GM12878 (cell line): ENCODE measurements around the gene RPL7A. TPM values are rescaled to one million over a fixed set of nuclear protein-coding genes. Genes with fewer than 3 reads are reported as not detected.

Source experiments
- ATF2 ChIP-seq: IDR thresholded peaks from 2 replicates; pipeline ENCODE4 v1.6.1; 2012; ENCODE audit warnings: low read length, inconsistent platforms
- EGR1 ChIP-seq, 2 experiments: IDR thresholded peaks; 1 replicate in 1 of 2; 2 replicates in 1 of 2; pipeline ENCODE4 v1.6.1; 2011 to 2012; ENCODE audit warnings: low read depth in 2 of 2, low read length in 2 of 2, borderline replicate concordance in 1 of 2, mild to moderate bottlenecking in 1 of 2, moderate library complexity in 1 of 2
- HSF1 ChIP-seq: fragments of 150-350 bp; IDR thresholded peaks from 2 replicates; pipeline ENCODE4 v1.6.1; 2014; ENCODE audit warnings: mild to moderate bottlenecking, low read depth, low read length
- NKRF ChIP-seq: fragments of 450-650 bp; conservative IDR thresholded peaks from 2 replicates; pipeline ENCODE4 v1.6.1; 2017; ENCODE audit warnings: mild to moderate bottlenecking, moderate library complexity
- PML ChIP-seq: IDR thresholded peaks from 2 replicates; pipeline ENCODE4 v1.6.1; 2012; ENCODE audit warnings: low read length, inconsistent platforms
- REST ChIP-seq: IDR thresholded peaks from 2 replicates; pipeline ENCODE4 v1.6.1; 2012; ENCODE audit warnings: mild to moderate bottlenecking, low read depth, low read length
- YBX1 ChIP-seq: fragments of 450-650 bp; IDR thresholded peaks from 2 replicates; pipeline ENCODE4 v1.6.1; 2016; ENCODE audit warnings: antibody characterized with exemption
- polyA plus RNA-seq, 11 experiments: library from polyadenylated mRNA; depleted of rRNA in 4 of 11; unstranded in 6 of 11; stranded (reverse) in 5 of 11; fragments of >200 nt; fragmentation: Nextera tagmentation in 4 of 11; fragmentation: Illumina TruSeq in 1 of 11; extraction: Ambion mirVana in 4 of 11; extraction: Trizol in 1 of 11; gene quantifications; 1 replicate in 1 of 11; 2 replicates in 10 of 11; pipeline versions ENCODE4 v1.2.1 to v1.2.3, GENCODE V29; 2011 to 2016; ENCODE audit warnings: inconsistent platforms in 2 of 11, missing spikeins in 2 of 11, low read depth in 1 of 11
- total RNA-seq, 4 experiments: library from RNA; depleted of rRNA in 3 of 4; stranded (reverse); fragments of >200 nt in 3 of 4; fragmentation: Illumina TruSeq in 1 of 4; extraction: Trizol in 1 of 4; gene quantifications; 2 replicates each; pipeline versions ENCODE4 v1.2.1 to v1.2.3, GENCODE V29; 2013 to 2021

The RPL7A gene
- total and polyA plus RNA-seq, 10 of the 15 experiments (the other 5 are each of a cell fraction or from before 2014, with no cell fraction given) = 917 to 5,193 (median 3,326) TPM

- TF ChIP-seq HSF1 (no peak), EGR1 (IDR thresholded peaks at IDR 0.05; ENCODE audit: borderline replicate concordance in 1 of 2, low read depth in 2 of 2, low read length in 2 of 2) (no peak), ATF2 (no peak), NKRF (no peak), YBX1 (no peak), PML (no peak), REST (no peak)
These were observed 8.4 kb upstream of the RPL7A start (continued) for GRCh38 chr9:133339641-133340040.
